HepG2 (cell line): ENCODE data around the gene ERLEC1. TPM values are rescaled to one million over a fixed set of nuclear protein-coding genes. Genes with fewer than 3 reads are reported as not detected.

Experiments used
- ATAC-seq: fragments of 200-7000 bp; cut with Tn5 transposase; 3 replicates; pipeline ENCODE4 v1.9.1; 2020; ENCODE audit warnings: mild to moderate bottlenecking, moderate library complexity
- BruUV-seq: library from RNA; stranded (reverse); fragments of 400-500 nt; replicated peaks from 2 replicates; lab custom pipeline; 2021; lab: Mats Ljungman, UMichigan
- CTCF ChIA-PET: fragments of 300-600 bp; formaldehyde crosslinking; extraction: SDS; loops from one replicate; lab custom pipeline; 2021; ENCODE audit warnings: low total read pairs, inconsistent platforms, low intra/inter-chr PET ratio; lab: Yijun Ruan, JAX
- POLR2A ChIA-PET: fragments of 350-600 bp; sonication (Branson Sonifier 250); formaldehyde crosslinking; loops from one replicate; lab custom pipeline; 2020; ENCODE audit warnings: antibody characterized with exemption, inconsistent platforms; lab: Yijun Ruan, JAX
- DNase-seq: peaks from one replicate; pipeline ENCODE4 v3.0.0-alpha.2; 2015; ENCODE audit warnings: low spot score
- FAIRE-seq: peaks from 3 replicates; lab custom pipeline; 2011; peaks lifted over from hg19 to GRCh38; lab: Jason Lieb, UNC
- H2AFZ ChIP-seq: one replicate; pipeline ENCODE4 v1.6.1; 2011; ENCODE audit warnings: low read length, inconsistent platforms
- H3K27ac ChIP-seq: fragments of 300-600 bp; 3 replicates; pipeline ENCODE4 v1.8.0; 2011; ENCODE audit warnings: mixed run types, mild to moderate bottlenecking, mixed read lengths, low read length, inconsistent platforms; ENCODE audit not compliant: insufficient read depth; ENCODE audit errors: extremely low read length
- H3K27me3 ChIP-seq, 2 experiments: fragments of 200-600 bp in 1 of 2; 2 replicates in 1 of 2; 3 replicates in 1 of 2; pipeline versions ENCODE4 v1.6.0 to v1.8.0; 2011; ENCODE audit warnings: low read length in 2 of 2, mild to moderate bottlenecking in 2 of 2, moderate library complexity in 2 of 2, inconsistent platforms in 1 of 2; ENCODE audit not compliant: insufficient read depth in 2 of 2, control insufficient read depth in 1 of 2
- H3K36me3 ChIP-seq, 2 experiments: fragments of 200-600 bp in 1 of 2; replicated peaks in 1 of 2; 2 replicates in 1 of 2; 3 replicates in 1 of 2; pipeline versions ENCODE4 v1.5.1 to v1.8.0; 2011; ENCODE audit warnings: low read length in 2 of 2, inconsistent platforms in 1 of 2; ENCODE audit not compliant: insufficient read depth in 2 of 2, control insufficient read depth in 1 of 2
- H3K4me1 ChIP-seq: 2 replicates; pipeline ENCODE4 v1.5.1; 2012; ENCODE audit warnings: low read length, inconsistent platforms; ENCODE audit not compliant: insufficient read depth
- H3K4me2 ChIP-seq: 2 replicates; pipeline ENCODE4 v1.6.0; 2011; ENCODE audit warnings: low read depth, low read length, inconsistent platforms
- H3K4me3 ChIP-seq, 3 experiments: fragments of 200-600 bp in 1 of 3; sonication (generic), shearing (Covaris generic) in 1 of 3; replicated peaks in 1 of 3; 2 replicates each; pipeline ENCODE4 v1.5.1; 2011 to 2016; ENCODE audit warnings: low read length in 3 of 3, inconsistent platforms in 2 of 3, low read depth in 2 of 3, mild to moderate bottlenecking in 2 of 3, control low read depth in 1 of 3, mixed read lengths in 1 of 3; ENCODE audit not compliant: insufficient read depth in 1 of 3
- H3K79me2 ChIP-seq: one replicate; pipeline ENCODE4 v1.6.1; 2011; ENCODE audit warnings: low read length, inconsistent platforms; ENCODE audit not compliant: insufficient read depth
- H3K9ac ChIP-seq: 2 replicates; pipeline ENCODE4 v1.6.0; 2011; ENCODE audit warnings: mild to moderate bottlenecking, low read depth, low read length, inconsistent platforms; ENCODE audit not compliant: insufficient read depth
- H3K9me3 ChIP-seq: 2 replicates; pipeline ENCODE4 v1.5.1; 2012; ENCODE audit warnings: mild to moderate bottlenecking, low read length
- H4K20me1 ChIP-seq: 2 replicates; pipeline ENCODE4 v1.6.0; 2011; ENCODE audit warnings: inconsistent platforms, mild to moderate bottlenecking, low read length, moderate library complexity; ENCODE audit not compliant: insufficient read depth
- AFF4 ChIP-seq: sonication (generic); formaldehyde crosslinking; IDR thresholded peaks from 2 replicates; pipeline ENCODE4 v1.4.0; 2020; ENCODE audit warnings: missing genetic modification reagents
- AGO1 ChIP-seq: fragments of 200-400 bp; formaldehyde crosslinking; IDR thresholded peaks from 2 replicates; pipeline ENCODE4 v1.6.1; 2017; ENCODE audit warnings: mild to moderate bottlenecking, low read depth, low read length, moderate library complexity; ENCODE audit not compliant: poor library complexity, severe bottlenecking
- ATF7-NPFF ChIP-seq: sonication (generic); formaldehyde crosslinking; IDR thresholded peaks from 2 replicates; pipeline ENCODE4 v1.8.1; 2023; ENCODE audit warnings: mild to moderate bottlenecking, low read depth, missing genetic modification reagents, moderate library complexity
- CREBL2 ChIP-seq: sonication (generic); formaldehyde crosslinking; IDR thresholded peaks from 2 replicates; pipeline ENCODE4 v1.8.1; 2023; ENCODE audit warnings: missing genetic modification reagents, mild to moderate bottlenecking, borderline replicate concordance
- GATAD1 ChIP-seq: IDR thresholded peaks from 2 replicates; pipeline ENCODE4 v1.6.1; 2016; ENCODE audit warnings: missing genetic modification reagents, missing compliant biosample characterization
- ONECUT2 ChIP-seq: sonication (generic); formaldehyde crosslinking; IDR thresholded peaks from 2 replicates; pipeline ENCODE4 v1.4.0; 2020; ENCODE audit warnings: missing genetic modification reagents
- PPARG ChIP-seq: conservative IDR thresholded peaks from 2 replicates; pipeline ENCODE4 v1.6.1; 2016; ENCODE audit warnings: missing biosample characterization, missing genetic modification reagents
- TOPORS ChIP-seq: sonication (generic); formaldehyde crosslinking; IDR thresholded peaks from 2 replicates; pipeline ENCODE4 v1.8.0; 2023; ENCODE audit warnings: mild to moderate bottlenecking, missing genetic modification reagents
- ZNF138 ChIP-seq: sonication (generic); formaldehyde crosslinking; IDR thresholded peaks from 2 replicates; pipeline ENCODE4 v1.5.0; 2020; ENCODE audit warnings: mild to moderate bottlenecking, low read depth, missing genetic modification reagents
- ZNF224 ChIP-seq: sonication (generic); formaldehyde crosslinking; IDR thresholded peaks from 2 replicates; pipeline ENCODE4 v1.5.0; 2020; ENCODE audit warnings: mild to moderate bottlenecking, missing genetic modification reagents
- ZNF549 ChIP-seq: sonication (generic); formaldehyde crosslinking; IDR thresholded peaks from 2 replicates; pipeline ENCODE4 v1.5.0; 2020; ENCODE audit warnings: missing genetic modification reagents
- ZNF850 ChIP-seq: sonication (generic); formaldehyde crosslinking; conservative IDR thresholded peaks from 2 replicates; pipeline ENCODE4 v1.9.0; 2021; ENCODE audit warnings: mild to moderate bottlenecking, missing genetic modification reagents
- WGBS: methylation state at CpG from one replicate; pipeline ENCODE4 v1.1.6; 2017; ENCODE audit warnings: low lambda C conversion rate; 5-methylcytosine and 5-hydroxymethylcytosine counted together
- in situ Hi-C: cut with HindIII; loops from 2 replicates; pipeline ENCODE4 v1.10.0; 2017; ENCODE audit warnings: low pct_unique_long_range_greater_than_20kb; ENCODE audit not compliant: extremely low pct_ligation_motif_present
- intact Hi-C: fragments of 100-400 bp; cut with micrococcal nuclease; formaldehyde crosslinking; loops from one replicate; pipeline ENCODE4 v1.10.0; 2022; ENCODE audit not compliant: unreplicated experiment
- polyA plus RNA-seq, 8 experiments: library from polyadenylated mRNA; depleted of rRNA in 3 of 8; stranded (reverse) in 7 of 8; unstranded in 1 of 8; fragments of >200 nt; fragmentation: Illumina TruSeq in 4 of 8; extraction: Trizol in 4 of 8; gene quantifications; 2 replicates each; pipeline versions ENCODE4 v1.2.1 to v1.2.3, GENCODE V29; 2011 to 2016; ENCODE audit warnings: low read depth in 4 of 8, missing spikeins in 1 of 8, mixed read lengths in 1 of 8; ENCODE audit not compliant: insufficient read depth in 1 of 8
- total RNA-seq, 5 experiments: library from RNA; depleted of rRNA; stranded (reverse); fragments of >200 nt; fragmentation: Illumina TruSeq; extraction: Trizol; gene quantifications; 2 replicates each; pipeline ENCODE4 v1.2.3, GENCODE V29; 2016; ENCODE audit warnings: low read depth in 1 of 5

The ERLEC1 gene
- total and polyA plus RNA-seq, 2 of the 13 experiments (the other 11 are each of a cell fraction or from before 2014, with no cell fraction given) = 87.3 to 88.4 TPM

- Histone ChIP-seq H3K4me1 (peaks cover 8% of the 10 kb centered on the region; the same call in 1 of the 2 replicates), H4K20me1 (no peaks in the 10 kb centered on the region), H3K4me2 (no peak overlapping the region), H2AFZ (no peak overlapping the region), H3K27me3 (no peaks in the 10 kb centered on the region), H3K9me3 (no peaks in the 10 kb centered on the region), H3K4me3 (no peak overlapping the region), H3K27ac (no peak overlapping the region), H3K9ac (no peak overlapping the region), H3K79me2 (no peaks in the 10 kb centered on the region), H3K36me3 (peaks cover 3 to 20% of the 10 kb centered on the region in 2 experiments; a peak in 4 of 5 replicates)
- no peak for DNase-seq
- ChIA-PET POLR2A (no interaction called here), CTCF (no interaction called here)
- BruUV-seq = no TSS peak
- intact Hi-C loops = no loop called here
- no peak for ATAC-seq
- in situ Hi-C loops = no loop called here
- WGBS = 96% methylated on average over 5 of the region's 5 CpGs
- FAIRE-seq = no peak
- TF ChIP-seq ZNF549 (CRISPR knock-in tag) (no peak), TOPORS (CRISPR knock-in tag) (no peak), ZNF850 (CRISPR knock-in tag) (no peak), ONECUT2 (CRISPR knock-in tag) (no peak), ATF7-NPFF (no peak), PPARG (no peak), AGO1 (no peak), ZNF224 (CRISPR knock-in tag) (no peak), CREBL2 (no peak), ZNF138 (no peak), GATAD1 (CRISPR knock-in tag) (no peak), AFF4 (CRISPR knock-in tag) (no peak)
- TF ChIP-seq, all 625 proteins: peak for 0
These were observed 49.8 kb upstream of the ERLEC1 start for GRCh38 chr2:53737091-53737490.
